Smooth muscle cell (in vitro differentiated cells): ENCODE results near the gene ZFP36. TPM values are rescaled to one million over a fixed set of nuclear protein-coding genes. Genes with fewer than 3 reads are reported as not detected.

Source experiments
- DNase-seq: peaks from one replicate; lab custom pipeline; 2025; ENCODE audit not compliant: unreplicated experiment; lab: John Stamatoyannopoulos, UW
- H2AFZ ChIP-seq: fragments of 200-600 bp; sonication (generic); 2 replicates; pipeline ENCODE4 v1.6.0; 2016; ENCODE audit warnings: antibody characterized with exemption, low read depth, mild to moderate bottlenecking
- H3F3A ChIP-seq: fragments of 200-600 bp; sonication (generic); 2 replicates; pipeline ENCODE4 v1.6.0; 2017; ENCODE audit warnings: antibody characterized with exemption, low read depth
- H3K27ac ChIP-seq: fragments of 200-600 bp; sonication (generic); 2 replicates; pipeline ENCODE4 v1.5.1; 2016; ENCODE audit warnings: low read depth, mild to moderate bottlenecking
- H3K27me3 ChIP-seq: fragments of 200-600 bp; sonication (generic); 2 replicates; pipeline ENCODE4 v1.6.1; 2016; ENCODE audit warnings: low read depth, mild to moderate bottlenecking
- H3K36me3 ChIP-seq: fragments of 200-600 bp; sonication (generic); 2 replicates; pipeline ENCODE4 v1.5.1; 2016; ENCODE audit warnings: low read depth
- H3K4me1 ChIP-seq: fragments of 200-600 bp; sonication (generic); 2 replicates; pipeline ENCODE4 v1.5.1; 2016; ENCODE audit warnings: low read depth
- H3K4me2 ChIP-seq: fragments of 200-600 bp; sonication (generic); 2 replicates; pipeline ENCODE4 v1.6.0; 2016; ENCODE audit warnings: mild to moderate bottlenecking
- H3K4me3 ChIP-seq: fragments of 200-600 bp; sonication (generic); 2 replicates; pipeline ENCODE4 v1.5.1; 2016; ENCODE audit warnings: mild to moderate bottlenecking
- H3K79me2 ChIP-seq: fragments of 200-600 bp; sonication (generic); 2 replicates; pipeline ENCODE4 v1.6.0; 2016; ENCODE audit warnings: low read depth, mild to moderate bottlenecking
- H3K9ac ChIP-seq: fragments of 200-600 bp; sonication (generic); 2 replicates; pipeline ENCODE4 v1.6.0; 2016; ENCODE audit warnings: low read depth
- H3K9me3 ChIP-seq: fragments of 200-600 bp; sonication (generic); replicated peaks from 2 replicates; pipeline ENCODE4 v1.5.1; 2016; ENCODE audit warnings: low read depth
- H4K20me1 ChIP-seq: fragments of 200-600 bp; sonication (generic); 2 replicates; pipeline ENCODE4 v1.6.0; 2016; ENCODE audit warnings: low read depth
- WGBS: methylation state at CpG from one replicate; pipeline ENCODE4 v1.1.7; 2016; ENCODE audit warnings: low lambda C conversion rate; 5-methylcytosine and 5-hydroxymethylcytosine counted together
- polyA plus RNA-seq: library from polyadenylated mRNA; unstranded; fragments of >200 nt; fragmentation: Nextera tagmentation; extraction: Ambion mirVana; gene quantifications from 2 replicates; pipeline ENCODE4 v1.2.1, GENCODE V29; 2016
- total RNA-seq: library from RNA; depleted of rRNA; stranded (reverse); fragments of >200 nt; gene quantifications from 2 replicates; pipeline ENCODE4 v1.2.3, GENCODE V29; 2014
- TF ChIP-seq, protein P1 (sequence below): fragments of 200-600 bp; sonication (generic); IDR thresholded peaks from 2 replicates; pipeline ENCODE4 v1.5.1; 2017; ENCODE audit warnings: borderline replicate concordance, mild to moderate bottlenecking, antibody characterized with exemption; ENCODE audit not compliant: insufficient read depth, poor library complexity, severe bottlenecking

ZFP36 gene
- total and polyA plus RNA-seq, 2 experiments from 2014 or later = 44.7 to 281 TPM

DNA sequence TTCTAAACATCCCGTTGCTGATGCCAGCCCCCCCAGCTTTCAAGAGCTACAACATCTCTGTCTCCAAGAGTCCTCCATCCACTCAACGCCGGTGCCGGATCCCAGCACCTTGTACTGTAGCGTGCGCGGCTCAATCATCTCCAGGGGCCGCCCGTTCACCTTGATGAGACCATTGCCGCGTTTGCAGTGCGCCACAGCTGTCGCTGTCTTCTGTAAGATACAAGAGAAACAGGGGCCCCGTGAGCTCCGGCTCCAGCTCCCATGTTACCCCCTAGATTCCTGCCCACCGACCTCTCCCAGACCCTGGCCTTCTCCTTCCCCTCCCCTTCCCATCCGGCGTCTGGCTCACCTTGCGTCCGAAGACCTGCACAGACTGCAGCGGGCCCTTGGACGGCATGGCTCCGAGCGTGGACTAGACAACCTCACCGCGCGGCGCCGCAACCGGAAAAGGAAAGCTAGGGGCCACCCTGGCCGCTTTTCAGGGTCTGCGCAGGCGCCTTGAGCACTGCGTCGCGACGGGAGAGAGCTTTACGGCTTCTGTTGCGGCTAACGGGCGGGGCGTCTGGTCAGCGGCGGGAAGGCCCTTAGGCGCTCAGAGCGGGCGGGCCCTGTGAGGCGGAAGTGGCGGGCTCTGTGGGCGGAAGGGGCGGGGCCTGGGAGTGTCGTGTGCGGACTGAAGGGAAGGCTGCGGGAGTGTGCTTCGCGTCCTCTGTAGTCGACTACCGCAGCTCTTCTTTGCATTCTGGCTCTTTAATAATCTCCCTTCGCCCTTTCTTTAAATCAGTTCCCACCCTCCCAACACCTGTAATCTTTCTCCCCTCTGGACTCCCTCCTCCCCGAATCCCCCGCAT lies 29.1 kb downstream of the ZFP36 start, which contains the start of gene RPS16:
RPS16 (minus strand) TSS at position 451 of the 851 bp plus-strand sequence; CDS start at position 397, 54 bp downstream.
- H4K20me1 ChIP-seq = peaks cover 24% of the 10 kb centered on the region
- H3K4me1 ChIP-seq = peaks cover 20% of the 10 kb centered on the region

DNA sequence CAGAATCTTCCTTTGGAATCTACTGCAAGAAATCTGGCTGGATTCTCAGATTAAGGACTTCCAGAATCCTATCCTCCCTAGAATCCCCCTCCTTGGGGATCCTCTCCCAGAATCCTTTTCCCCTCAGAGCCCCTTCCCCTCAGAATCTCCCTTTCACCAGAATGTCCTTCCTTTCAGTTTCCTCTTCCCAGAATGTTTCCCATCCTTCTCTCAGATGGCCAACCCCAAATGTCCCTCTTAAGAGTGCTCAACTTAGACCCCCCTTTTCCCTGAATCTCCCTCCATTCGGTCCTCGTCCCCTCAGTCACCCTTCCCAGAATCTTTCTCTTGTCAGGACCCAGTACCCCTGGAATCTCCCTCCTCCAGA lies 29.7 kb downstream of the ZFP36 start:
- Histone ChIP-seq H3K4me2 (peak overlapping the region; percentile 81), H3K79me2 (peaks cover 32% of the 10 kb centered on the region), H4K20me1 (peaks cover 24% of the 10 kb centered on the region), H3K4me3 (peak overlapping the region; percentile 98), H3F3A (peaks cover 29% of the 10 kb centered on the region), H3K9me3 (no peaks in the 10 kb centered on the region), H3K9ac (peak overlapping the region; percentile 65), H3K4me1 (peaks cover 20% of the 10 kb centered on the region), H2AFZ (no peak overlapping the region), H3K36me3 (peaks cover 15% of the 10 kb centered on the region), H3K27me3 (no peaks in the 10 kb centered on the region), H3K27ac (peak overlapping the region; percentile 74)
- 15% methylated on average over 2 of the region's 2 CpGs for WGBS
- DNase-seq = no peak
- TF ChIP-seq, protein P1, sequence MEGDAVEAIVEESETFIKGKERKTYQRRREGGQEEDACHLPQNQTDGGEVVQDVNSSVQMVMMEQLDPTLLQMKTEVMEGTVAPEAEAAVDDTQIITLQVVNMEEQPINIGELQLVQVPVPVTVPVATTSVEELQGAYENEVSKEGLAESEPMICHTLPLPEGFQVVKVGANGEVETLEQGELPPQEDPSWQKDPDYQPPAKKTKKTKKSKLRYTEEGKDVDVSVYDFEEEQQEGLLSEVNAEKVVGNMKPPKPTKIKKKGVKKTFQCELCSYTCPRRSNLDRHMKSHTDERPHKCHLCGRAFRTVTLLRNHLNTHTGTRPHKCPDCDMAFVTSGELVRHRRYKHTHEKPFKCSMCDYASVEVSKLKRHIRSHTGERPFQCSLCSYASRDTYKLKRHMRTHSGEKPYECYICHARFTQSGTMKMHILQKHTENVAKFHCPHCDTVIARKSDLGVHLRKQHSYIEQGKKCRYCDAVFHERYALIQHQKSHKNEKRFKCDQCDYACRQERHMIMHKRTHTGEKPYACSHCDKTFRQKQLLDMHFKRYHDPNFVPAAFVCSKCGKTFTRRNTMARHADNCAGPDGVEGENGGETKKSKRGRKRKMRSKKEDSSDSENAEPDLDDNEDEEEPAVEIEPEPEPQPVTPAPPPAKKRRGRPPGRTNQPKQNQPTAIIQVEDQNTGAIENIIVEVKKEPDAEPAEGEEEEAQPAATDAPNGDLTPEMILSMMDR = no peak

More for the DNA sequence above, 29.1 kb downstream of the ZFP36 start, which contains the start of gene RPS16:
- Histone ChIP-seq H3K79me2 (peaks cover 32% of the 10 kb centered on the region), H3K4me3 (peak within 1 kb of the TSS; percentile 98), H2AFZ (no peak within 1 kb of the TSS), H3K4me2 (peak within 1 kb of the TSS; percentile 98), H3K27ac (peak within 1 kb of the TSS; percentile 76), H3K27me3 (no peaks in the 10 kb centered on the region), H3K9me3 (no peaks in the 10 kb centered on the region), H3K36me3 (peaks cover 15% of the 10 kb centered on the region), H3F3A (peaks cover 32% of the 10 kb centered on the region), H3K9ac (peak within 1 kb of the TSS; percentile 95)
- WGBS = 1% methylated on average over 59 of the region's 61 CpGs
- DNase-seq = peak; percentile 93
- TF ChIP-seq, protein P1 = no peak

DNA sequence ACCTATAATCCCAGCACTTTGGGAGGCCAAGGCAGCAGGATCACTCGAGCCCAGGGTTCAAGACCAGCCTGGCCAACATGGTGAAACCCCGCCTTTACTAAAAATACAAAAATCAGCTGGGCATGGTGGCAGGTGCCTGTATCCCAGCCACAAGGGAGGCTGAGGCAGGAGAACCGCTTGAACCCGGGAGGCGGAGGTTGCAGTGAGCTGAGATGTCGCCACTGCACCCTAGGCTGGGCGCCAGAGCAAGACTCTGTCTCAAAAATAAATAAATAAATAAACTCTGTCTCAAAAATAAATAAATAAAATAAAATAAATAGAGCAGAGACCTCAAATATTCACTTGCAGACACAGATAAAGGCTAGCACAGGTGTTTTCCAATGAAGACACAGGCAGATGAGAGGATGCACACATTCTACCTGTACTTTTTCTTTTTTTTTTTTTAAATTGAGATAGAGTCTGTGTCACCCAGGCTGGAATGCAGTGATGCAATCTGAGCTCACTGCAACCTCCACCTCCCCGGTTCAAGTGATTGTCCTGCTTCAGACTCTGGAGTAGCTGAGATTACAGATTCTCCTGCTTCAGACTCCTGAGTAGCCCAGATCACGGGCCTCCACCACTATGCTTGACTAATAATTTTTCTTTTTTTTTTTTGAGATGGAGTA lies 31.8 kb downstream of the ZFP36 start:
- Histone ChIP-seq H3K4me1 (peaks cover 20% of the 10 kb centered on the region), H4K20me1 (peaks cover 22% of the 10 kb centered on the region), H3K27ac (no peak overlapping the region), H3K9me3 (no peaks in the 10 kb centered on the region), H3K9ac (no peak overlapping the region), H3K4me2 (no peak overlapping the region), H3K79me2 (peaks cover 23% of the 10 kb centered on the region), H3K36me3 (peaks cover 10% of the 10 kb centered on the region), H3K4me3 (no peak overlapping the region), H2AFZ (no peak overlapping the region), H3K27me3 (no peaks in the 10 kb centered on the region), H3F3A (peaks cover 23% of the 10 kb centered on the region)
- DNase-seq = no peak
- TF ChIP-seq, protein P1 = no peak
- 79% methylated on average over 9 of the region's 9 CpGs for WGBS
